ENCODE measurements around the gene RTN4. TPM values are rescaled to one million over a fixed set of nuclear protein-coding genes. Genes with fewer than 3 reads are reported as not detected.

The RTN4 gene
- total and polyA plus RNA-seq, 9 donors: 110 to 334 (median 200) TPM

GRCh38 chr2:55003706-55004639 is 46.3 kb downstream of the RTN4 start:
- H3K4me1 ChIP-seq (ENCODE audit: insufficient read depth): no peaks in the 10 kb centered on the region

GRCh38 chr2:55001716-55002115 is 48.5 kb downstream of the RTN4 start:
- Histone ChIP-seq H3K4me3 (no peak overlapping the region), H3K36me3 (no peaks in the 10 kb centered on the region), H3K9me3 (no peaks in the 10 kb centered on the region), H3K27me3 (no peaks in the 10 kb centered on the region), H3K4me1 (ENCODE audit: insufficient read depth) (peaks cover under 1% of the 10 kb centered on the region), H3K27ac (no peak overlapping the region)
- TF ChIP-seq EP300 (IDR thresholded peaks at IDR 0.05) (no peak), POLR2A (IDR thresholded peaks at IDR 0.05) (no peak), CTCF (IDR thresholded peaks at IDR 0.05) (no peak)
- no peak for DNase-seq
- 81 to 83% (median 81%) methylated on average over 2 of the region's 2 CpGs for WGBS, 3 donors
- intact Hi-C loops (cut with DNase I): no loop called here

More at GRCh38 chr2:55003706-55004639, 46.3 kb downstream of the RTN4 start:
- Histone ChIP-seq H3K36me3 (no peaks in the 10 kb centered on the region), H3K27ac (no peak overlapping the region), H3K27me3 (no peaks in the 10 kb centered on the region), H3K9me3 (no peaks in the 10 kb centered on the region), H3K4me3 (no peak overlapping the region)
- intact Hi-C loops (cut with DNase I): no loop called here
- TF ChIP-seq EP300 (IDR thresholded peaks at IDR 0.05) (no peak), POLR2A (IDR thresholded peaks at IDR 0.05) (no peak), CTCF (IDR thresholded peaks at IDR 0.05) (no peak)
- DNase-seq: no peak
- WGBS, 3 donors: 93 to 96% (median 94%) methylated on average over 10 of the region's 10 CpGs

GRCh38 chr2:55000341-55000740 is 49.9 kb downstream of the RTN4 start:
- no peak overlapping the region for H3K27ac ChIP-seq
- intact Hi-C loops (cut with DNase I): no loop called here

GRCh38 chr2:54999182-54999581 is 51.1 kb downstream of the RTN4 start:
- intact Hi-C loops (cut with DNase I): no loop called here
- H3K4me3 ChIP-seq: no peak overlapping the region
- 7 to 14% (median 7%) methylated on average over 3 of the region's 3 CpGs for WGBS, 3 donors
- no peak for DNase-seq
- TF ChIP-seq CTCF (IDR thresholded peaks at IDR 0.05) (no peak), EP300 (IDR thresholded peaks at IDR 0.05) (no peak), POLR2A (IDR thresholded peaks at IDR 0.05) (no peak)
- H3K36me3 ChIP-seq: no peaks in the 10 kb centered on the region
- no peak overlapping the region for H3K27ac ChIP-seq
- peaks cover 2% of the 10 kb centered on the region for H3K4me1 ChIP-seq (ENCODE audit: insufficient read depth)
- H3K27me3 ChIP-seq: no peaks in the 10 kb centered on the region
- no peaks in the 10 kb centered on the region for H3K9me3 ChIP-seq

More at GRCh38 chr2:55000341-55000740, 49.9 kb downstream of the RTN4 start:
- H3K36me3 ChIP-seq: no peaks in the 10 kb centered on the region
- H3K27me3 ChIP-seq: no peaks in the 10 kb centered on the region
- H3K4me1 ChIP-seq (ENCODE audit: insufficient read depth): peaks cover 2% of the 10 kb centered on the region
- H3K9me3 ChIP-seq: no peaks in the 10 kb centered on the region
- no peak overlapping the region for H3K4me3 ChIP-seq
- DNase-seq: no peak
- WGBS, 3 donors: 70 to 72% (median 71%) methylated on average over 4 of the region's 4 CpGs
- no peak for TF ChIP-seq EP300 (IDR thresholded peaks at IDR 0.05)
- no peak for TF ChIP-seq CTCF (IDR thresholded peaks at IDR 0.05)
- no peak for TF ChIP-seq POLR2A (IDR thresholded peaks at IDR 0.05)
